Activated CD8-positive, alpha-beta T cell treated with anti-CD3 and anti-CD28 coated beads for 36 hours (primary cell): ENCODE measurements around the gene TUBGCP2. TPM values are rescaled to one million over a fixed set of nuclear protein-coding genes. Genes with fewer than 3 reads are reported as not detected.
"Not testable (repeated sequence)": the region's sequence is repeated elsewhere in the genome, so short reads cannot be mapped to it uniquely, and the experiment has no call there.

ENCODE experiments used
- ATAC-seq: fragments of 200-7000 bp; cut with Tn5 transposase; one replicate; pipeline ENCODE4 v1.10.0; 2021; ENCODE audit warnings: mild to moderate bottlenecking, moderate library complexity
- CTCF ChIA-PET: fragments of 350-600 bp; sonication (Branson Sonifier 250); formaldehyde crosslinking; loops from one replicate; lab custom pipeline; 2021; ENCODE audit warnings: antibody characterized with exemption; lab: Charles Lee
- POLR2A ChIA-PET: fragments of 350-600 bp; sonication (Branson Sonifier 250); formaldehyde crosslinking; loops from one replicate; lab custom pipeline; 2021; ENCODE audit warnings: antibody characterized with exemption; lab: Charles Lee
- DNase-seq: peaks from one replicate; pipeline ENCODE4 v3.0.0-alpha.2; 2020
- H3K27ac Mint-ChIP-seq: one replicate; pipeline ENCODE4 v1.8.0; 2021; ENCODE audit warnings: mild to moderate bottlenecking, mixed read lengths
- H3K27me3 Mint-ChIP-seq: one replicate; pipeline ENCODE4 v1.8.0; 2021; ENCODE audit warnings: mixed read lengths
- H3K36me3 Mint-ChIP-seq: one replicate; pipeline ENCODE4 v1.8.0; 2021; ENCODE audit warnings: low read depth, mixed read lengths
- H3K4me1 Mint-ChIP-seq: one replicate; pipeline ENCODE4 v1.8.0; 2021; ENCODE audit warnings: low read depth, mixed read lengths
- H3K4me3 Mint-ChIP-seq: one replicate; pipeline ENCODE4 v1.8.0; 2021; ENCODE audit warnings: mild to moderate bottlenecking, moderate library complexity, mixed read lengths
- H3K9me3 Mint-ChIP-seq: one replicate; pipeline ENCODE4 v1.8.0; 2021; ENCODE audit warnings: mixed read lengths
- CTCF ChIP-seq: fragments of 200-600 bp; IDR thresholded peaks from one replicate; pipeline ENCODE4 v1.8.0; 2022; ENCODE audit warnings: antibody characterized with exemption, mild to moderate bottlenecking
- intact Hi-C: fragments of 100-400 bp; cut with micrococcal nuclease; formaldehyde crosslinking; loops from one replicate; pipeline ENCODE4 v1.10.0; 2022
- total RNA-seq, 2 experiments: library from RNA; stranded (reverse); gene quantifications; one replicate each; pipeline ENCODE4 v1.2.3, GENCODE V29; 2021

Gene TUBGCP2
- total RNA-seq, 2 experiments from 2014 or later = 54.1 to 57.5 TPM

- H3K9me3 Mint-ChIP-seq = no peaks in the 10 kb centered on the region
- H3K27me3 Mint-ChIP-seq = no peaks in the 10 kb centered on the region
- peaks cover 12% of the 10 kb centered on the region for H3K4me1 Mint-ChIP-seq
- ATAC-seq (no peak), DNase-seq (no peak)
- no peak overlapping the region for H3K4me3 Mint-ChIP-seq
- intact Hi-C loops = no loop called here
- POLR2A ChIA-PET = no interaction called here
- H3K27ac Mint-ChIP-seq = no peak overlapping the region
- CTCF ChIA-PET = no interaction called here
- peaks cover 4% of the 10 kb centered on the region for H3K36me3 Mint-ChIP-seq
- no peak for TF ChIP-seq CTCF
Measured at GRCh38 chr10:133268532-133268931, 40.1 kb downstream of the TUBGCP2 start.

- ChIA-PET POLR2A (interaction anchor here (1.3 to 2.4 kb wide), 2 partner anchors 8 to 10 kb away, joined by 4 to 8 read pairs; partner anchors contain the start of gene ADAM8), CTCF (interaction anchor here (1.5 kb wide), 1 partner anchor 40 kb away, joined by 5 read pairs; no protein-coding TSS in a partner anchor)
- Mint-ChIP-seq H3K4me3 (no peak overlapping the region), H3K36me3 (peaks cover 8% of the 10 kb centered on the region), H3K9me3 (no peaks in the 10 kb centered on the region), H3K4me1 (peaks cover 18% of the 10 kb centered on the region), H3K27me3 (no peaks in the 10 kb centered on the region), H3K27ac (no peak overlapping the region)
- ATAC-seq (no peak), DNase-seq (no peak)
- intact Hi-C loops = no loop called here
- no peak for TF ChIP-seq CTCF
Measured at GRCh38 chr10:133267829-133268228, 40.8 kb downstream of the TUBGCP2 start.

- Mint-ChIP-seq H3K9me3 (no peaks in the 10 kb centered on the region), H3K36me3 (peaks cover 13% of the 10 kb centered on the region), H3K4me3 (no peak overlapping the region), H3K27ac (no peak overlapping the region), H3K27me3 (no peaks in the 10 kb centered on the region), H3K4me1 (peaks cover 23% of the 10 kb centered on the region)
- CTCF ChIA-PET = interaction anchor here (0.8 to 1.5 kb wide), 2 partner anchors 41 to 62 kb away, joined by 3 to 5 read pairs; no protein-coding TSS in a partner anchor
- ATAC-seq (no peak), DNase-seq (no peak)
- intact Hi-C loops = no loop called here
- TF ChIP-seq CTCF = no peak
- POLR2A ChIA-PET = interaction anchor here (1.3 to 2.4 kb wide), 2 partner anchors 9 to 10 kb away, joined by 4 to 8 read pairs; partner anchors contain the start of gene ADAM8
Measured at GRCh38 chr10:133267293-133267692, 41.4 kb downstream of the TUBGCP2 start.

- POLR2A ChIA-PET = interaction anchor here (1.0 to 2.4 kb wide), 2 partner anchors 10 to 14 kb away, joined by 3 to 8 read pairs; partner anchors contain the start of gene ADAM8
- no peak for TF ChIP-seq CTCF
- no peaks in the 10 kb centered on the region for H3K9me3 Mint-ChIP-seq
- H3K27ac Mint-ChIP-seq = no peak overlapping the region
- H3K4me1 Mint-ChIP-seq = peaks cover 26% of the 10 kb centered on the region
- intact Hi-C loops = no loop called here
- no peak for ATAC-seq
- peaks cover 9% of the 10 kb centered on the region for H3K36me3 Mint-ChIP-seq
- CTCF ChIA-PET = interaction anchor here (1.5 kb wide), 1 partner anchor 42 kb away, joined by 5 read pairs; no protein-coding TSS in a partner anchor
- no peak for DNase-seq
- H3K27me3 Mint-ChIP-seq = no peaks in the 10 kb centered on the region
- H3K4me3 Mint-ChIP-seq = no peak overlapping the region
Measured at GRCh38 chr10:133266056-133266795, 42.4 kb downstream of the TUBGCP2 start.

- H3K4me1 Mint-ChIP-seq = peaks cover 37% of the 10 kb centered on the region
- H3K36me3 Mint-ChIP-seq, H3K27ac Mint-ChIP-seq, H3K9me3 Mint-ChIP-seq, H3K4me3 Mint-ChIP-seq, DNase-seq, ATAC-seq, H3K27me3 Mint-ChIP-seq, CTCF ChIA-PET, intact Hi-C loops: not testable (repeated sequence)
- POLR2A ChIA-PET = interaction anchor here (1.0 kb wide), 1 partner anchor 15 kb away, joined by 3 read pairs; no protein-coding TSS in a partner anchor
Measured at GRCh38 chr10:133265052-133265451, 43.6 kb downstream of the TUBGCP2 start.
